Astrocyte of the spinal cord (primary cell): ENCODE results near the gene INTS14.

Experiments
- DNase-seq: peaks from one replicate; pipeline ENCODE4 v3.0.0; 2011; ENCODE audit warnings: low read depth, low spot score
- H3K4me3 ChIP-seq: 2 replicates; pipeline ENCODE4 v1.5.1; 2011; ENCODE audit warnings: low read depth, mild to moderate bottlenecking, low read length, moderate library complexity
- in situ Hi-C: cut with HindIII; loops from 2 replicates; pipeline ENCODE4 v1.10.0; 2017; ENCODE audit warnings: low sequenced_read_pairs
- TF ChIP-seq, protein P1 (sequence below): IDR thresholded peaks from 2 replicates; pipeline ENCODE4 v1.5.1; 2012; ENCODE audit warnings: low read depth, mild to moderate bottlenecking, low read length, inconsistent platforms

The INTS14 gene

DNA sequence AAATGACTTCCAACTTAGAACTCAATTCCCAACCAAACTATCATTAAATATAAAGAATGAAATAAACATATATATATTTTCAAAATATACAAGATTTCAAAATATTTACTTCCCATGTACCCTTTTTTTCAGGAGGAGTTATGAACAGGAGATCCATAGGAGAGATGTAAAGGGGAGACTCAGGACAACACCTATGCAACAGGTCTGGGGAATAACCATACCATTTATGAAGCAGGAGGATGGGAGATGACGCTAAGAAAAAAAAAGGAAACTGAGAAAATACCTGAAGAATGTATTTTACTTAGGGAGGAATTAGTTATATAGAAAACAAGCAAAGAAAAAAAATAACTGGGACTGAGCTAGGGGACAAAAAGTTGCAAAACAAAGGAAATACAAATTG is 23.8 kb downstream of the INTS14 start:
- TF ChIP-seq, protein P1, sequence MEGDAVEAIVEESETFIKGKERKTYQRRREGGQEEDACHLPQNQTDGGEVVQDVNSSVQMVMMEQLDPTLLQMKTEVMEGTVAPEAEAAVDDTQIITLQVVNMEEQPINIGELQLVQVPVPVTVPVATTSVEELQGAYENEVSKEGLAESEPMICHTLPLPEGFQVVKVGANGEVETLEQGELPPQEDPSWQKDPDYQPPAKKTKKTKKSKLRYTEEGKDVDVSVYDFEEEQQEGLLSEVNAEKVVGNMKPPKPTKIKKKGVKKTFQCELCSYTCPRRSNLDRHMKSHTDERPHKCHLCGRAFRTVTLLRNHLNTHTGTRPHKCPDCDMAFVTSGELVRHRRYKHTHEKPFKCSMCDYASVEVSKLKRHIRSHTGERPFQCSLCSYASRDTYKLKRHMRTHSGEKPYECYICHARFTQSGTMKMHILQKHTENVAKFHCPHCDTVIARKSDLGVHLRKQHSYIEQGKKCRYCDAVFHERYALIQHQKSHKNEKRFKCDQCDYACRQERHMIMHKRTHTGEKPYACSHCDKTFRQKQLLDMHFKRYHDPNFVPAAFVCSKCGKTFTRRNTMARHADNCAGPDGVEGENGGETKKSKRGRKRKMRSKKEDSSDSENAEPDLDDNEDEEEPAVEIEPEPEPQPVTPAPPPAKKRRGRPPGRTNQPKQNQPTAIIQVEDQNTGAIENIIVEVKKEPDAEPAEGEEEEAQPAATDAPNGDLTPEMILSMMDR = no peak
- DNase-seq = no peak
- in situ Hi-C loops = no loop called here
- H3K4me3 ChIP-seq = no peak overlapping the region

DNA sequence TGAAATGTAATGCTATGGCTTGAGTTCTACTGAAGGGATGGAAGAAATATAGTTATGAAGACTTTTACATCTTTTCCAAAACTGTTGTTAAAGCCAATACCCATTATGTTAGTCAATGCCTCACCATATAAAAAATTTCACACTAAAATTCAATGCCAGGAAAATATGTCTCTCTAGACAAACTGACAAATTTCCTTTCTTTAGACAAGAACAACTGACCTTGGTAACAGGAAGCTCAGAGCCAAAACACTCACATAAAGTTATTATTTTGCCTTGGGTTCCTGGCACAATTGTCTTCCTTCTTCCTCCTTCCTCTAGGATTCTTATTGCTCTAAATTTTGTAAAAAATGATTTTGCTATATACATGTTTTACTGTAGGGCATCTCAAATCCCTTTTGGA is 26.7 kb downstream of the INTS14 start:
- in situ Hi-C loops = no loop called here
- H3K4me3 ChIP-seq = no peak overlapping the region
- TF ChIP-seq, protein P1 = no peak
- DNase-seq = no peak

DNA sequence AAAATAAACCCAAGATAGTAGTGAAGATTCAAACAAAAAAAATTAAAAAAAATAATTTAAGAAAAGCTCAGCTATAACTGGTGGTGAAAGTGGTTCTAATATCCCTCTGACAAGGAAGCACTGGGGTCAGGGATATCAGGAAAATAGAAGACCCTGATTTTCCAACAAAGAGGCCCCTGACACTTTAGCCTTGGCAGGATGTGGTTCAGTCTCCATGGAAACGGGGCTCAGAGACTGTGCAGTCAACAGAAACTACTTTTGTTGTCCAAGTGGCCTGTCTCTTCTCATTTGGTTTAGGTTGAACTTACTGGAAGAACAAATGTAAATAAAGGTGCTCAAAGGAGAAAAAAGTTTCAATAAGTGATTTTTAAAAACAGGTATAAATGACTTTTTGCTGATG is 27.2 kb downstream of the INTS14 start:
- TF ChIP-seq, protein P1 = no peak
- DNase-seq = peak; percentile 61
- in situ Hi-C loops = no loop called here
- no peak overlapping the region for H3K4me3 ChIP-seq

DNA sequence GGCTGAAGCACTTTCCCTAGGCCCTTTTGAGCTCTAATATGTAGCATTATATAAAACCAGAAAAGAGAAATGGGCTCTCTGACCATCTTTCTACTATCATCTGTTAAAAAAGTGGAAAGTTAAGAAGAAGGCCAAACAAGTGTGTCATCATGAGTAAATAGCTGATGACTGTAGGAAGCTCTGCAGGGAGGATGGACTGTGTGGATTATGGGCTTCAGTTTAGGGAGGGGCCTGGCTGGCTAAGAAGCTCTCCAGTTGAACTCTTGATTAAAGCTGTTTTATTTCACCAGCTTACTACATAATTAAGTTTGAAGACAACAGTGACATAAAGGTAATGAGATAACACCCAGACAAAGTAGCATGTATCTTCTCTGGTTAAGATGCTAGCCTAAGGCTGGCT is 30.6 kb downstream of the INTS14 start:
- peak; percentile 81 for DNase-seq
- in situ Hi-C loops = no loop called here
- TF ChIP-seq, protein P1 = no peak
- H3K4me3 ChIP-seq = no peak overlapping the region

DNA sequence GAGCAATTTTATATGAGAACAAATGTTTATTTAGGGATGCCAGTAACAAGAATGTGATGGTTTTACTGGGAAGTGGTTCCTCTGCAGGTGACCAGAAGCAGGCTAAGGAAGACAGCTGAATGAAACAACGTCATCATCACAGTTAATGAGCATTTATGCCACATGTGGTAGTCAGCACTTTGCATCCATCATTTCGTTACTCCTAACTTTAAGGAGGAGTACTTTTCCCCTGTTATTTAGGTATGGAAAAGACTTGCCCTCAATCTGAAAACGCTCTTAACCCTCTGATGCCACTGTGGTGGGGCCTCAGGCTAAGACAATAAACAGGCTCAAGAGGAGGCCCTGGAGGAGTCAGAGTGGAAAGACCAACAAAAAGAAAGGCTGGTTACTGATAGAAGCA is 31.2 kb downstream of the INTS14 start:
- no peak overlapping the region for H3K4me3 ChIP-seq
- DNase-seq = peak; percentile 31
- TF ChIP-seq, protein P1 = no peak
- in situ Hi-C loops = no loop called here

DNA sequence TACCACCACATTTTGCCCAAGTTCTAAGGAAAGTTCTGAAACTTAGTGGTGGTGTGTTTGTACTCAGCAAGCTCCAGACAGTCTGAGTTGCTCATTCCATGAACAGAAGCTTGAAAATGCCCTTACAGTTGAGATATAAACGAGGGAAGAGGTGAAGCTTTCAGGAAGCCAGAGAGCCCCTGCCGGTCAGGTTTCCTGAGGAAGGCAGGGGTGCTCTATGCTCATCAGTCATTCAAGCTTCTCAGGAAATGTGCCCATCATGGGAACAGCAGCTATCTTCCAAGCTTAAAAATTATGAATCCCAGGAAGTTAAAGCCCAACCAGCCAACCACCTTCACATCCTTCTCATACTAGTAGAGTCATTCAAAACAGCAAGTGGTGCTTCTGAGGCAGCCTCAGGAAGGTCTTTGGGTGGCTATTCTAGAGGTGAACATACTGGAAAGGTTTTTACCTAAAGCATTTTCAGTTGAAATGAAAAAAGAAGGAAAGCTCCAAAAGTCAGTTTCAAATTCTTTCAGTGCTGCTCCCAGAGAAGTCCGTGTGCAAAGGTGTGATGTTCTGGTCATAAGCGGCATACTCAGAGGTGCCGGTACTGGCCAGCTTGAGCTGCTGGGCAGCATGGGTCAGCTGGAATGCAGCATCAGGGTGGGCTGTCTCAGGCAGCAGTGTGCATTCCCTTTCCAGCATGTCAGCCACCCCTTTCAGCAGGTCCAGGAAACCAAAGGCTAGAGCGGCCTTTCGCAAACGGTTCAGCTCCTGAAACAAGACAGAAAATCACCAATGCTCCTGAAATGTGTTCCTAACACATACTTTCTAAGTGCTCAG is 31.8 kb downstream of the INTS14 start:
- in situ Hi-C loops = no loop called here
- no peak overlapping the region for H3K4me3 ChIP-seq
- TF ChIP-seq, protein P1 = no peak
- peak; percentile 17 for DNase-seq
